CD4-positive, CD25-positive, alpha-beta regulatory T cell (primary cell): Measurements from ENCODE around the gene DOHH. TPM values are rescaled to one million over a fixed set of nuclear protein-coding genes. Genes with fewer than 3 reads are reported as not detected.
"Not testable (repeated sequence)": the region's sequence is repeated elsewhere in the genome, so short reads cannot be mapped to it uniquely, and the experiment has no call there.

Experiments
- ATAC-seq, 2 donors: fragments of 150-1000 bp; cut with Tn5 transposase; one replicate each; pipeline ENCODE4 v1.10.0; 2021; ENCODE audit warnings: low read depth in 2 of 2, moderate number of reproducible peaks in 2 of 2, moderate library complexity in 1 of 2
- DNase-seq, 3 donors: peaks; one replicate each; pipeline versions ENCODE4 v3.0.0 to v3.0.0-alpha.2; 2012 to 2022; ENCODE audit warnings: mixed read lengths in 1 of 3
- H3K27ac ChIP-seq: one replicate; pipeline ENCODE4 v1.7.0; 2013; ENCODE audit warnings: mild to moderate bottlenecking, low read length; ENCODE audit not compliant: insufficient read depth, poor library complexity, severe bottlenecking
- H3K27me3 ChIP-seq: one replicate; pipeline ENCODE4 v1.7.0; 2013; ENCODE audit warnings: low read length; ENCODE audit not compliant: control insufficient read depth, insufficient read depth
- H3K36me3 ChIP-seq: one replicate; pipeline ENCODE4 v1.7.0; 2013; ENCODE audit warnings: mild to moderate bottlenecking, low read length, moderate library complexity; ENCODE audit not compliant: control insufficient read depth, insufficient read depth
- H3K4me1 ChIP-seq: 2 replicates; pipeline ENCODE4 v1.7.0; 2013; ENCODE audit warnings: mild to moderate bottlenecking, low read length; ENCODE audit not compliant: insufficient read depth, control insufficient read depth, poor library complexity, severe bottlenecking
- H3K4me3 ChIP-seq: one replicate; pipeline ENCODE4 v1.7.0; 2013; ENCODE audit warnings: low read depth, mild to moderate bottlenecking, low read length, moderate library complexity
- H3K9me3 ChIP-seq, 2 experiments: 1 replicate in 1 of 2; 2 replicates in 1 of 2; pipeline ENCODE4 v1.7.0; 2013; ENCODE audit warnings: low read length in 2 of 2, mild to moderate bottlenecking in 1 of 2, moderate library complexity in 1 of 2; ENCODE audit not compliant: control insufficient read depth in 2 of 2
- H3K27ac Mint-ChIP-seq, 3 donors: one replicate each; pipeline ENCODE4 v1.8.0; 2020 to 2022; ENCODE audit warnings: mild to moderate bottlenecking in 3 of 3, mixed read lengths in 3 of 3, moderate library complexity in 2 of 3
- H3K27me3 Mint-ChIP-seq: one replicate; pipeline ENCODE4 v1.8.0; 2022; ENCODE audit warnings: mild to moderate bottlenecking, mixed read lengths
- H3K36me3 Mint-ChIP-seq: one replicate; pipeline ENCODE4 v1.8.0; 2020; ENCODE audit warnings: mixed read lengths
- H3K4me1 Mint-ChIP-seq, 4 donors: one replicate each; pipeline ENCODE4 v1.8.0; 2020 to 2022; ENCODE audit warnings: mixed read lengths in 4 of 4, mild to moderate bottlenecking in 1 of 4
- H3K4me3 Mint-ChIP-seq, 4 donors: one replicate each; pipeline ENCODE4 v1.8.0; 2020 to 2022; ENCODE audit warnings: mild to moderate bottlenecking in 4 of 4, mixed read lengths in 4 of 4, moderate library complexity in 3 of 4
- H3K9me3 Mint-ChIP-seq, 7 donors: one replicate each; pipeline ENCODE4 v1.8.0; 2020 to 2022; ENCODE audit warnings: mixed read lengths in 7 of 7, mild to moderate bottlenecking in 3 of 7, moderate library complexity in 2 of 7
- polyA plus RNA-seq, 4 donors: library from polyadenylated mRNA; unstranded; fragments of 300-500 nt; fragmentation: Illumina TruSeq; gene quantifications; one replicate each; pipeline ENCODE4 v1.2.3, GENCODE V29; 2021
- total RNA-seq: library from RNA; stranded (reverse); gene quantifications from one replicate; pipeline ENCODE4 v1.2.3, GENCODE V29; 2022

DOHH gene
- total and polyA plus RNA-seq, 5 donors from 2014 or later = 3.5 to 13.9 (median 7.7) TPM

- no peak overlapping the region for H3K27ac ChIP-seq
- Mint-ChIP-seq H3K27ac (peak overlapping the region in 1 of 3 donors; percentile 67), H3K9me3 (no peaks in the 10 kb centered on the region), H3K36me3 (peaks cover 4% of the 10 kb centered on the region), H3K4me3 (no peak overlapping the region), H3K27me3 (no peaks in the 10 kb centered on the region), H3K4me1 (no peaks in the 10 kb centered on the region)
- no peaks in the 10 kb centered on the region for H3K4me1 ChIP-seq
- no peak overlapping the region for H3K4me3 ChIP-seq
- ATAC-seq (no peak), DNase-seq (no peak)
- H3K9me3 ChIP-seq = no peaks in the 10 kb centered on the region
- H3K27me3 ChIP-seq = no peaks in the 10 kb centered on the region
- H3K36me3 ChIP-seq = peaks cover 44% of the 10 kb centered on the region
Observed at GRCh38 chr19:3533563-3534216, 33.2 kb upstream of the DOHH start.

GRCh38 chr19:3533033-3533432 lies 32.6 kb upstream of the DOHH start:
- H3K36me3 Mint-ChIP-seq = peaks cover under 1% of the 10 kb centered on the region
- H3K27ac ChIP-seq = no peak overlapping the region
- H3K4me3 Mint-ChIP-seq = no peak overlapping the region
- no peaks in the 10 kb centered on the region for H3K27me3 Mint-ChIP-seq
- peaks cover 47% of the 10 kb centered on the region for H3K36me3 ChIP-seq
- H3K4me1 Mint-ChIP-seq = no peaks in the 10 kb centered on the region
- no peaks in the 10 kb centered on the region for H3K27me3 ChIP-seq
- H3K9me3 ChIP-seq = no peaks in the 10 kb centered on the region
- ATAC-seq (no peak), DNase-seq (no peak)
- H3K27ac Mint-ChIP-seq = peak overlapping the region in 1 of 3 donors; percentile 62
- no peak overlapping the region for H3K4me3 ChIP-seq
- H3K4me1 ChIP-seq = no peaks in the 10 kb centered on the region
- no peaks in the 10 kb centered on the region for H3K9me3 Mint-ChIP-seq

- Histone ChIP-seq H3K9me3 (no peaks in the 10 kb centered on the region), H3K27ac (no peak overlapping the region), H3K4me3 (no peak overlapping the region), H3K36me3 (peaks cover 52% of the 10 kb centered on the region), H3K4me1 (no peaks in the 10 kb centered on the region), H3K27me3 (no peaks in the 10 kb centered on the region)
- Mint-ChIP-seq H3K36me3 (no peaks in the 10 kb centered on the region), H3K4me3 (no peak overlapping the region), H3K4me1 (no peaks in the 10 kb centered on the region), H3K27ac (no peak overlapping the region), H3K9me3 (no peaks in the 10 kb centered on the region), H3K27me3 (no peaks in the 10 kb centered on the region)
- no peak for DNase-seq
- ATAC-seq = no peak
Observed at GRCh38 chr19:3532154-3532786, 31.8 kb upstream of the DOHH start.

GRCh38 chr19:3531716-3532115 lies 31.2 kb upstream of the DOHH start:
- H3K27me3 Mint-ChIP-seq = no peaks in the 10 kb centered on the region
- Histone ChIP-seq H3K27ac (no peak overlapping the region), H3K4me3 (no peak overlapping the region), H3K4me1 (no peaks in the 10 kb centered on the region), H3K36me3 (peaks cover 58% of the 10 kb centered on the region), H3K27me3 (no peaks in the 10 kb centered on the region), H3K9me3 (no peaks in the 10 kb centered on the region)
- no peak for DNase-seq
- no peaks in the 10 kb centered on the region for H3K4me1 Mint-ChIP-seq
- H3K27ac Mint-ChIP-seq = no peak overlapping the region
- ATAC-seq = no peak
- no peak overlapping the region for H3K4me3 Mint-ChIP-seq
- no peaks in the 10 kb centered on the region for H3K9me3 Mint-ChIP-seq
- no peaks in the 10 kb centered on the region for H3K36me3 Mint-ChIP-seq

GRCh38 chr19:3530389-3530788 lies 29.9 kb upstream of the DOHH start:
- no peaks in the 10 kb centered on the region for H3K27me3 Mint-ChIP-seq
- H3K36me3 ChIP-seq = peaks cover 54% of the 10 kb centered on the region

GRCh38 chr19:3529299-3529698 lies 28.8 kb upstream of the DOHH start:
- not testable (repeated sequence) for H3K9me3 ChIP-seq, DNase-seq, ATAC-seq, H3K27ac Mint-ChIP-seq, H3K9me3 Mint-ChIP-seq, H3K27me3 ChIP-seq, H3K27me3 Mint-ChIP-seq, H3K27ac ChIP-seq, H3K4me3 Mint-ChIP-seq, H3K4me1 Mint-ChIP-seq, H3K4me3 ChIP-seq, H3K36me3 Mint-ChIP-seq, H3K4me1 ChIP-seq
- H3K36me3 ChIP-seq = peaks cover 53% of the 10 kb centered on the region

More at GRCh38 chr19:3530389-3530788, 29.9 kb upstream of the DOHH start:
- H3K9me3 ChIP-seq = no peaks in the 10 kb centered on the region
- H3K27ac ChIP-seq = no peak overlapping the region
- H3K27me3 ChIP-seq = no peaks in the 10 kb centered on the region
- H3K4me1 Mint-ChIP-seq = no peaks in the 10 kb centered on the region
- H3K9me3 Mint-ChIP-seq = no peaks in the 10 kb centered on the region
- no peaks in the 10 kb centered on the region for H3K4me1 ChIP-seq
- DNase-seq = no peak
- no peak overlapping the region for H3K27ac Mint-ChIP-seq
- no peak for ATAC-seq
- no peaks in the 10 kb centered on the region for H3K36me3 Mint-ChIP-seq
- no peak overlapping the region for H3K4me3 Mint-ChIP-seq
- no peak overlapping the region for H3K4me3 ChIP-seq

- Histone ChIP-seq H3K9me3 (no peaks in the 10 kb centered on the region), H3K4me1 (no peaks in the 10 kb centered on the region), H3K27ac (no peak overlapping the region), H3K4me3 (no peak overlapping the region), H3K36me3 (peaks cover 53% of the 10 kb centered on the region), H3K27me3 (no peaks in the 10 kb centered on the region)
- no peak for ATAC-seq
- Mint-ChIP-seq H3K4me3 (no peak overlapping the region), H3K9me3 (no peaks in the 10 kb centered on the region), H3K27ac (no peak overlapping the region), H3K36me3 (no peaks in the 10 kb centered on the region), H3K4me1 (no peaks in the 10 kb centered on the region), H3K27me3 (no peaks in the 10 kb centered on the region)
- DNase-seq = no peak
Observed at GRCh38 chr19:3528539-3529211, 28.2 kb upstream of the DOHH start.
